Mucosa of descending colon (tissue), 3 donors: ENCODE results near the gene RNF144B. TPM values are rescaled to one million over a fixed set of nuclear protein-coding genes. Genes with fewer than 3 reads are reported as not detected.

Source experiments
- ATAC-seq: fragments of 200-7000 bp; cut with Tn5 transposase; one replicate; pipeline ENCODE4 v1.9.1; 2020; ENCODE audit warnings: mild to moderate bottlenecking, moderate library complexity
- DNase-seq, 3 donors: peaks; one replicate each; pipeline ENCODE4 v3.0.0-alpha.2; 2020
- H3K36me3 ChIP-seq: fragments of 200-600 bp; one replicate; pipeline ENCODE4 v1.8.0; 2021; ENCODE audit warnings: low read depth, mild to moderate bottlenecking
- H3K4me1 ChIP-seq: fragments of 200-600 bp; one replicate; pipeline ENCODE4 v1.8.0; 2021; ENCODE audit warnings: low read depth, mild to moderate bottlenecking
- H3K4me3 ChIP-seq: fragments of 200-600 bp; one replicate; pipeline ENCODE4 v1.8.0; 2021; ENCODE audit warnings: mild to moderate bottlenecking
- H3K9me3 ChIP-seq: fragments of 200-600 bp; one replicate; pipeline ENCODE4 v1.8.0; 2021; ENCODE audit warnings: mild to moderate bottlenecking
- intact Hi-C, 2 donors: fragments of 100-400 bp; cut with DNase I in 1 of 2; cut with micrococcal nuclease in 1 of 2; formaldehyde crosslinking; loops; one replicate each; pipeline versions ENCODE4 v1.11.0 to v1.11.1; 2022; cut with DNase I, micrococcal nuclease
- total RNA-seq, 3 donors: library from RNA; stranded (reverse); fragmentation: NEBNext Ultra II Directional in 2 of 3; extraction: Animal tissue kit (Norgen Biotek cat#: 25700) in 2 of 3; gene quantifications; one replicate each; pipeline versions ENCODE4 v1.2.1 to v1.2.4, GENCODE V29; 2021 to 2023
- TF ChIP-seq, protein P1 (sequence below): fragments of 200-600 bp; IDR thresholded peaks from one replicate; pipeline ENCODE4 v1.8.0; 2022; ENCODE audit warnings: antibody characterized with exemption, mild to moderate bottlenecking
- donor health status: DM: no; HTN: no; CAD: no; lungs with moderate emphysema.
- donor health status: DM: no; HTN: no; CAD: no.
- donor health status: DM: no; HTN: yes; CAD: no.

Gene RNF144B
- total RNA-seq, 3 donors from 2014 or later: 5.9 to 8.7 (median 8.0) TPM

DNA sequence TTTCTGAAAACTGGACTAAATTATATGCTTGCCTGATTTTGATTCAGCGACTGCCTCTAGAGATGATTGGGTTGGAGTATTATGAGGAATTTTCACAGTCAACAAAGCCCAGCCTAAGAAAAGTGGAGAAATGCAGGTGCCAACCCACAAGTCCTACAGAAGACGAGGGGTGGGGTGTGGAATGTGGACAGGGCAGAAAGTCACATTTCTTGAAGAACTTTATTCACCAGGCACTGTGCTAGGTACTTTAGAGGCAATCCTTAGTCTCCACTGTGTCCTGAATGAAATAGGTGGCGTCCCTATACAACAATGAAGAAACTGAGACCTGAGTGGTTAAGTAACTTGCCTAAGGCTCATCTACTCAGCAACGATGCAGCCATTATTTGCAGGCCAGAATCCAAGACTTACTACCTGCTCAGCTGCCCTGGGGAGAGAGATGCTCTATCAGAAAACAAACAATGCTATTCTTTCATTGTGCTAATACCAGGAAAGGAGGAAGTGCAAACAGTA lies 106.3 kb downstream of the RNF144B start:
- Histone ChIP-seq H3K9me3 (no peaks in the 10 kb centered on the region), H3K4me3 (no peak overlapping the region), H3K36me3 (no peaks in the 10 kb centered on the region), H3K4me1 (peaks cover 3% of the 10 kb centered on the region)
- TF ChIP-seq, protein P1, sequence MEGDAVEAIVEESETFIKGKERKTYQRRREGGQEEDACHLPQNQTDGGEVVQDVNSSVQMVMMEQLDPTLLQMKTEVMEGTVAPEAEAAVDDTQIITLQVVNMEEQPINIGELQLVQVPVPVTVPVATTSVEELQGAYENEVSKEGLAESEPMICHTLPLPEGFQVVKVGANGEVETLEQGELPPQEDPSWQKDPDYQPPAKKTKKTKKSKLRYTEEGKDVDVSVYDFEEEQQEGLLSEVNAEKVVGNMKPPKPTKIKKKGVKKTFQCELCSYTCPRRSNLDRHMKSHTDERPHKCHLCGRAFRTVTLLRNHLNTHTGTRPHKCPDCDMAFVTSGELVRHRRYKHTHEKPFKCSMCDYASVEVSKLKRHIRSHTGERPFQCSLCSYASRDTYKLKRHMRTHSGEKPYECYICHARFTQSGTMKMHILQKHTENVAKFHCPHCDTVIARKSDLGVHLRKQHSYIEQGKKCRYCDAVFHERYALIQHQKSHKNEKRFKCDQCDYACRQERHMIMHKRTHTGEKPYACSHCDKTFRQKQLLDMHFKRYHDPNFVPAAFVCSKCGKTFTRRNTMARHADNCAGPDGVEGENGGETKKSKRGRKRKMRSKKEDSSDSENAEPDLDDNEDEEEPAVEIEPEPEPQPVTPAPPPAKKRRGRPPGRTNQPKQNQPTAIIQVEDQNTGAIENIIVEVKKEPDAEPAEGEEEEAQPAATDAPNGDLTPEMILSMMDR: no peak
- intact Hi-C loops: no loop called here
- DNase-seq (no peak), ATAC-seq (peak; percentile 16)

DNA sequence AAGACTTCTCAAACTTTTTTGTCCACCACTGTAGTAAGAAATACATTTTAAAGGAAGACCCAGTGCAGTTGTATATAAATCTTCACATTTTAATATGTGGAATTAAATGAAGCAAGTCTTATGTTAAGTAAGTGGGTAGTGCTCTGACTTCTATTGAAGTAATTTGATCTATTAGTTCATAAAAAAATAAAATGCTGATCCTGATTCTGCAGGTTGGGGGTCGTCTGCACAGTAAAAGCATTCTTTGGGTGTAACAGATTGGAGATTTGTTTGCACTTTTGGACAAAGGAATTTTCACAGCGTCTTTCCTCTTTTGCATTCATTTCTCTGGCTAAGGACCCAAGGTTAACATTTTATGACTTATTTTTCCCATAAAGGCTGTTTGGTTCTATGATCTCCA lies 106.8 kb downstream of the RNF144B start:
- TF ChIP-seq, protein P1: no peak
- Histone ChIP-seq H3K4me1 (peaks cover 3% of the 10 kb centered on the region), H3K4me3 (no peak overlapping the region), H3K36me3 (no peaks in the 10 kb centered on the region), H3K9me3 (no peaks in the 10 kb centered on the region)
- ATAC-seq (no peak), DNase-seq (no peak)
- intact Hi-C loops: no loop called here

DNA sequence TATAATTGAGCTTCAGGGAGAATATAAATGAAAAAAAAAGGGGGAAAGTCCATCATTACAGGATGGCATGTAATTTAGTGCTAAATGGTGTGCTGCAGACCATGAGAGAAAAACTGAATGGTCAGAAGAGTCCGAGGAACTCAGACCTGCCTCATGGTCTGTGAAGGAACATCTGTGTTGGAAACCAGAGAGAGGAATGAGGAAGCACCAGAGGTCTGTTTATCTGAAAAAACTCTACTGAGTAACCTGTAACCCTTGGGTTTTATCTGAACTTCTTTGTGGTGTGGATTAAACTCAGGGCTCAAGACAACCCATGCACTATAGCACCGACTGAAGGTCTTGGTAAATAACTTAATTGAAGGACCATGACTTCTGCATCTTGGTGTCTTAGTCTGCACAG lies 108.1 kb downstream of the RNF144B start:
- ATAC-seq (no peak), DNase-seq (no peak)
- H3K9me3 ChIP-seq: no peaks in the 10 kb centered on the region

DNA sequence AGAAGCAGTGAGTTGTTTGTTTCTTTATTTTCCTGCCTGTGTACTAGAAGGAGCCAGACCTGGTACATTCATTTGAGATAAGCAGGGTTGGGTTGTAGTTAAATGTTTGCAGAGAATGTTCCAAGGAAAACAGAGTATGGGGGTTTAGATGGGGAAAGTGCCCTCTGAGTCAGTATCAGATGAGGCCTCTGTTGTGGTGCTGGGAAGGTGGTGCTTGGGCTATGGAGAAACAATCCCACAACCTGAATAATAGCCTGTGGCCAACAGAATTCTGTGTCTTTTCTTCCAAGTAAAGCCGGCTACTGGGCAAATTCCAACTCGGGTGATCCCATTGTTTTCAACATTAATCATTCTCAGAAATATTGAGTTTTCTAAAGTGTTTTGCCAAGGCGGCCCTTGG lies 109.3 kb downstream of the RNF144B start:
- H3K4me1 ChIP-seq: peaks cover 3% of the 10 kb centered on the region
- H3K9me3 ChIP-seq: no peaks in the 10 kb centered on the region
- no peaks in the 10 kb centered on the region for H3K36me3 ChIP-seq
- intact Hi-C loops: no loop called here
- no peak overlapping the region for H3K4me3 ChIP-seq
- DNase-seq (no peak), ATAC-seq (no peak)
- TF ChIP-seq, protein P1: no peak

More for the DNA sequence above, 108.1 kb downstream of the RNF144B start:
- Histone ChIP-seq H3K36me3 (no peaks in the 10 kb centered on the region), H3K4me1 (peaks cover 3% of the 10 kb centered on the region), H3K4me3 (no peak overlapping the region)
- TF ChIP-seq, protein P1: no peak
- intact Hi-C loops: no loop called here

DNA sequence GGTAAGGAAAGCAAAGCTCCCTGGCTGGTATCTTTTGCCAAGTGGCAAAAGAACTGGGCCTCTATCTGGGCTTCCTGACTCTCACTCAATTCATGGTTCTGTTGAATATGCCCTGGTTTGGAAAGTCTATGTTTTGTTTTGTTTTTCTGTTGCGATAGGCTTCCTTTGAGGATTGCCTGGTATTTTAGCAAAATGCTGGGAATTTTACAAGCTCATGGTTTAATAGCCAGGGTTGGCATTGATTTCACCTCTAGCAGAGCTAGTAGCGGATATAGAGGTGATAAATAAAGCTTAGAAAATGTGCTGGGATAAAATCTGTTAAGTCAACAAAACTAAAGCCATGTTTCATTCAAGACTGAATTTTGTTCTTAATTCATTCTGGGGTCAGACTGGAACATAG lies 109.9 kb downstream of the RNF144B start:
- H3K4me3 ChIP-seq: no peak overlapping the region
- TF ChIP-seq, protein P1: no peak
- no peaks in the 10 kb centered on the region for H3K9me3 ChIP-seq
- intact Hi-C loops: no loop called here
- ATAC-seq: no peak
- DNase-seq: no peak
- no peaks in the 10 kb centered on the region for H3K36me3 ChIP-seq
- H3K4me1 ChIP-seq: peaks cover 3% of the 10 kb centered on the region

DNA sequence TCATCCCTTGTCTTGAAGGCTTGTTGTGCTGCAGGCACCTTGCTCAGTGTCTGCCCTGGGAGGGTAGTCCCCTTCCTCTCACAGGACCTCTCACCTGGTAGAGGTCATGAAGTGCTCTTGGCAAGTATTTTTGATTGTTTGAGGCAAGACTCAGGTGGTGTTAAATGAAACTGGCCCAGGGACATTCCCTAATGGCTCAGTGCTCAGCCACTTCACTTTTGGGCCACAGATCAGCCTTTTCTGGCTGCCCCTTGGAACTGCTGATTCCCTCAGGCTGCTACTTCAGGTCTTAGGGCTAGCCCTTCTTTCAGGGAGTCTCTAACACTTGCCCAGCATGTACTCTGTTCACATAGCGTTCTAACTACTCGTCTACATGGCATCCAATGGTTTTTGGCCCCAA lies 111.3 kb downstream of the RNF144B start:
- peaks cover 3% of the 10 kb centered on the region for H3K4me1 ChIP-seq
- intact Hi-C loops: no loop called here
- TF ChIP-seq, protein P1: no peak
- H3K9me3 ChIP-seq: no peaks in the 10 kb centered on the region
- ATAC-seq: no peak
- no peak overlapping the region for H3K4me3 ChIP-seq
- DNase-seq: no peak
- H3K36me3 ChIP-seq: no peaks in the 10 kb centered on the region
